H4 (cell line): ENCODE results near the gene KLK12. TPM values are rescaled to one million over a fixed set of nuclear protein-coding genes. Genes with fewer than 3 reads are reported as not detected.

Experiments used
- DNase-seq: peaks from one replicate; pipeline ENCODE4 v3.0.0-alpha.2; 2015; ENCODE audit warnings: low spot score
- total RNA-seq: library from RNA; depleted of rRNA; stranded (reverse); fragments of >200 nt; shearing (Covaris generic); gene quantifications from 2 replicates; pipeline ENCODE4 v1.2.3, GENCODE V29; 2014; rRNA removed

Gene KLK12
- total RNA-seq, 1 experiment from 2014 or later: not detected

- no peak for DNase-seq
These were observed 53.1 kb downstream of the KLK12 start for GRCh38 chr19:50981587-50982146.

GRCh38 chr19:50980208-50980607 is 54.6 kb downstream of the KLK12 start:
- no peak for DNase-seq

DNA sequence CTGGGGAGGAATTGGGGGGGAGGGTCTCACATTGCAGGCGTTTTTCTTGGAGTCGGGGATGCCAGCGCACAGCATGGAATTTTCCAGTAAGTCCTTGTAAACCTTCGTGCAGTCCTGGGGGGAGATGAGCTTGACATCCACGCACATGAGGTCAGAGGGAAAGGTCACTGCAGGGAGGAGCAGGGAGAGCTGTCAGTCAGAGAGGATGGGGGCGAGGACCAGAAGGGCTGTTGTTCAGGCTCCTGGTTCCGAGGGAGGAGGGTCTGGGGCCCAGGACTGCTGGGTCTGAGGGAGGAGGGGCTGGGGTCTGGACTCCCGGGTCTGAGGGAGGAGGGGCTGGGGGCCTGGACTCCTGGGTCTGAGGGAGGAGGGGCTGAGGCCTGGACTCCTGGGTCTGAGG is 55.0 kb downstream of the KLK12 start:
- DNase-seq: no peak

Other genes with a start within 250 kb of the KLK12 start
- gene ACP4, start 244.6 kb downstream of the KLK12 start, total RNA-seq: not detected in 2 replicates
- gene KLK1, start 211.2 kb downstream of the KLK12 start, total RNA-seq: not detected in 2 replicates
- gene KLK15, start 201.4 kb downstream of the KLK12 start, total RNA-seq: not detected in 2 replicates
- not detected in 2 replicates for gene KLK3, start 180.1 kb downstream of the KLK12 start, total RNA-seq
- gene KLK2, start 161.6 kb downstream of the KLK12 start, total RNA-seq: not detected in 2 replicates
- gene KLK4, start 123.6 kb downstream of the KLK12 start, total RNA-seq: not detected in 2 replicates
- 0.64 TPM in 1 of 2 replicates, not detected in the other for gene KLK5, start 82.0 kb downstream of the KLK12 start, total RNA-seq
- gene KLK6, start 65.4 kb downstream of the KLK12 start, total RNA-seq: not detected in 2 replicates
- gene KLK7, start 51.1 kb downstream of the KLK12 start, total RNA-seq: not detected in 2 replicates
- gene KLK8, start 33.4 kb downstream of the KLK12 start, total RNA-seq: not detected in 2 replicates
- gene KLK10, start 15.3 kb downstream of the KLK12 start, total RNA-seq: not detected in 2 replicates
- gene KLK11, start 8.4 kb downstream of the KLK12 start, total RNA-seq: not detected in 2 replicates
- gene KLK13, start 30.1 kb upstream of the KLK12 start, total RNA-seq: not detected in 2 replicates
- gene KLK14, start 47.9 kb upstream of the KLK12 start, total RNA-seq: not detected in 2 replicates
- 2.8 and 6.0 TPM in 2 replicates for gene CTU1, start 73.4 kb upstream of the KLK12 start, total RNA-seq
- not detected in 2 replicates for gene SIGLEC9, start 89.9 kb upstream of the KLK12 start, total RNA-seq
- gene SIGLEC7, start 107.3 kb upstream of the KLK12 start, total RNA-seq: not detected in 2 replicates
- gene CD33, start 190.1 kb upstream of the KLK12 start, total RNA-seq: 3.3 and 13.9 TPM in 2 replicates
- gene SIGLECL1, start 216.1 kb upstream of the KLK12 start, total RNA-seq: 0.39 TPM in 1 of 2 replicates, not detected in the other